Naive thymus-derived CD4-positive, alpha-beta T cell (primary cell): ENCODE results near the gene EML6. TPM values are rescaled to one million over a fixed set of nuclear protein-coding genes. Genes with fewer than 3 reads are reported as not detected.

Experiments used
- ATAC-seq: fragments of 150-1000 bp; cut with Tn5 transposase; 2 replicates; pipeline ENCODE4 v1.10.0; 2021; ENCODE audit warnings: mild to moderate bottlenecking, moderate library complexity
- CTCF ChIA-PET: fragments of 350-600 bp; sonication (Branson Sonifier 250); formaldehyde crosslinking; loops from one replicate; lab custom pipeline; 2021; ENCODE audit warnings: antibody characterized with exemption; lab: Charles Lee
- POLR2A ChIA-PET: fragments of 350-600 bp; sonication (Branson Sonifier 250); formaldehyde crosslinking; loops from one replicate; lab custom pipeline; 2021; ENCODE audit warnings: antibody characterized with exemption, inconsistent platforms; lab: Charles Lee
- DNase-seq, 9 donors: peaks; one replicate each; pipeline versions ENCODE4 v3.0.0 to v3.0.0-alpha.2; 2020 to 2022; ENCODE audit warnings: mixed read lengths in 1 of 9
- H3K27ac ChIP-seq: one replicate; pipeline ENCODE4 v1.7.0; 2013; ENCODE audit warnings: mild to moderate bottlenecking, low read depth, low read length, moderate library complexity
- H3K27me3 ChIP-seq, 2 donors: one replicate each; pipeline ENCODE4 v1.7.0; 2013; ENCODE audit warnings: low read length in 2 of 2, mild to moderate bottlenecking in 2 of 2, moderate library complexity in 2 of 2; ENCODE audit not compliant: control insufficient read depth in 2 of 2, insufficient read depth in 2 of 2
- H3K36me3 ChIP-seq, 3 experiments: 1 replicate in 2 of 3; 2 replicates in 1 of 3; pipeline ENCODE4 v1.7.0; 2013; ENCODE audit warnings: low read length in 3 of 3, mild to moderate bottlenecking in 3 of 3, moderate library complexity in 1 of 3; ENCODE audit not compliant: insufficient read depth in 3 of 3, control insufficient read depth in 2 of 3
- H3K4me1 ChIP-seq, 2 donors: one replicate each; pipeline ENCODE4 v1.7.0; 2013; ENCODE audit warnings: low read length in 2 of 2, mild to moderate bottlenecking in 2 of 2, moderate library complexity in 1 of 2; ENCODE audit not compliant: control insufficient read depth in 2 of 2, insufficient read depth in 2 of 2
- H3K4me3 ChIP-seq: 2 replicates; pipeline ENCODE4 v1.7.0; 2013; ENCODE audit warnings: mild to moderate bottlenecking, low read length
- H3K9me3 ChIP-seq, 3 experiments: 1 replicate in 2 of 3; 2 replicates in 1 of 3; pipeline ENCODE4 v1.7.0; 2013; ENCODE audit warnings: low read length in 3 of 3; ENCODE audit not compliant: control insufficient read depth in 2 of 3
- H3K27ac Mint-ChIP-seq, 9 donors: one replicate each; pipeline ENCODE4 v1.8.0; 2020 to 2022; ENCODE audit warnings: mixed read lengths in 9 of 9, mild to moderate bottlenecking in 8 of 9, moderate library complexity in 5 of 9, inconsistent platforms in 2 of 9
- H3K27me3 Mint-ChIP-seq, 5 donors: one replicate each; pipeline ENCODE4 v1.8.0; 2021 to 2022; ENCODE audit warnings: mixed read lengths in 5 of 5, mild to moderate bottlenecking in 1 of 5
- H3K36me3 Mint-ChIP-seq, 5 donors: one replicate each; pipeline ENCODE4 v1.8.0; 2020 to 2022; ENCODE audit warnings: mixed read lengths in 5 of 5, mild to moderate bottlenecking in 3 of 5, inconsistent platforms in 1 of 5
- H3K4me1 Mint-ChIP-seq, 7 donors: one replicate each; pipeline ENCODE4 v1.8.0; 2020 to 2022; ENCODE audit warnings: mixed read lengths in 7 of 7, mild to moderate bottlenecking in 3 of 7, inconsistent platforms in 1 of 7
- H3K4me3 Mint-ChIP-seq, 10 donors: one replicate each; pipeline ENCODE4 v1.8.0; 2020 to 2022; ENCODE audit warnings: mild to moderate bottlenecking in 10 of 10, mixed read lengths in 10 of 10, moderate library complexity in 6 of 10, inconsistent platforms in 2 of 10
- H3K9me3 Mint-ChIP-seq, 11 donors: one replicate each; pipeline ENCODE4 v1.8.0; 2020 to 2022; ENCODE audit warnings: mixed read lengths in 11 of 11, mild to moderate bottlenecking in 4 of 11, inconsistent platforms in 1 of 11, moderate library complexity in 1 of 11
- intact Hi-C, 2 donors: fragments of 100-400 bp; cut with micrococcal nuclease; formaldehyde crosslinking; loops; one replicate each; pipeline ENCODE4 v1.15.1; 2023
- polyA plus RNA-seq, 2 donors: library from polyadenylated mRNA; unstranded; fragments of 300-500 nt; fragmentation: Illumina TruSeq; gene quantifications; one replicate each; pipeline ENCODE4 v1.2.3, GENCODE V29; 2021
- total RNA-seq, 6 experiments: library from RNA in 5 of 6; stranded (reverse) in 5 of 6; gene quantifications; 1 replicate in 5 of 6; 2 replicates in 1 of 6; pipeline ENCODE4 v1.2.3 and lab custom pipeline; 2021 to 2026

Gene EML6
- total and polyA plus RNA-seq, 7 experiments from 2014 or later, result 0.32 to 2.5 (median 1.5) TPM; not detected in 2

DNA sequence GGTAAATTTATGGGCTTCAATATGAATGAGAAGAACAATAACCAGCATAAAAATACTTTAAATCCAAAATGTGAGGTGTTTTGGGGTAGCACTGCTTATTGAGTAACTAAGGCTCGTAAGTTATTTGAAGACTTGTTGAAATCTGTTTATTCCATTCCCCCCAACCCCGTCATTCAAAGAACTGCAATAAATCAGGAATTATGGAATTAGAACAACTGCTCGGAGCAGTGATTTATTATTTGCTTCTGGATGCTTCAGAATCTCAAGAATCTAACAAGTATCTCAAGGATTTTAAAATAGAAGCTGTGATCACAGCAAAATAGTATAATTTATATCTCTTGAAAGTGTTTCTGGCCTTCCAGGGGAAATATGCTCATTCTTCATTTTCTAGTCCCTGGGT lies 86.8 kb downstream of the EML6 start:
- Histone ChIP-seq H3K4me1 (no peaks in the 10 kb centered on the region), H3K27me3 (no peaks in the 10 kb centered on the region), H3K9me3 (no peaks in the 10 kb centered on the region), H3K36me3 (no peaks in the 10 kb centered on the region), H3K27ac (no peak overlapping the region), H3K4me3 (no peak overlapping the region)
- ChIA-PET POLR2A (no interaction called here), CTCF (no interaction called here)
- no peak overlapping the region for H3K27ac Mint-ChIP-seq
- ATAC-seq (no peak), DNase-seq (no peak)
- intact Hi-C loops, result no loop called here
- H3K36me3 Mint-ChIP-seq, result peaks cover 0 to 4% (median 0%) of the 10 kb centered on the region in 5 donors
- peaks cover 10 to 27% (median 14%) of the 10 kb centered on the region in 5 donors for H3K27me3 Mint-ChIP-seq
- H3K4me1 Mint-ChIP-seq, result no peaks in the 10 kb centered on the region
- H3K4me3 Mint-ChIP-seq, result no peak overlapping the region
- H3K9me3 Mint-ChIP-seq, result peaks cover 0 to 9% (median 5%) of the 10 kb centered on the region in 11 donors

DNA sequence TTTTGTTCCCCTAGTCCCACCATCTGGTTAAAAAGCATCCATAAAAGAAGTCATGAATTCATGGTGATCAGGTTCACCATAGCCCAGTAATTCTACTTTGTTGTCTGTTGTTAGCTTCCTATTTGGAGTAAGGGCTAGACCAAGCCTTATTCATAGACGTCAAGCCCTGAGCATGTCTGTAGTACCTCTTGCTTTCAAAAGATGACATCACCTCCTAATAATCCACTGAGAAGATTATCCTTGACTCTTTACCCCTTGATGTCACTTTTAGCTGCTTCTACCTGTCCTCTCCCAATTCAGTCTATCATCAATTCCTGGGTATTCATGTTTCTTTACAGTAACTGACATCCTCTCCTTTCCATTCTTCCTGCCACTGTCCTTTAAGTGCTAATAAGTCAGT lies 90.1 kb downstream of the EML6 start:
- intact Hi-C loops, result no loop called here
- Histone ChIP-seq H3K27me3 (no peaks in the 10 kb centered on the region), H3K4me1 (no peaks in the 10 kb centered on the region), H3K9me3 (no peaks in the 10 kb centered on the region), H3K27ac (no peak overlapping the region), H3K36me3 (no peaks in the 10 kb centered on the region), H3K4me3 (no peak overlapping the region)
- H3K4me1 Mint-ChIP-seq, result no peaks in the 10 kb centered on the region
- no peak overlapping the region for H3K27ac Mint-ChIP-seq
- peaks cover 10 to 21% (median 14%) of the 10 kb centered on the region in 5 donors for H3K27me3 Mint-ChIP-seq
- ChIA-PET POLR2A (no interaction called here), CTCF (no interaction called here)
- peaks cover 0 to 4% (median 0%) of the 10 kb centered on the region in 5 donors for H3K36me3 Mint-ChIP-seq
- H3K4me3 Mint-ChIP-seq, result no peak overlapping the region
- DNase-seq (no peak), ATAC-seq (no peak)
- H3K9me3 Mint-ChIP-seq, result peaks cover 0 to 4% (median 0%) of the 10 kb centered on the region in 11 donors

- H3K4me1 Mint-ChIP-seq, result no peaks in the 10 kb centered on the region
- no peak for ATAC-seq
- H3K4me3 Mint-ChIP-seq, result no peak overlapping the region
- H3K27ac Mint-ChIP-seq, result no peak overlapping the region
- CTCF ChIA-PET, result no interaction called here
- intact Hi-C loops, result no loop called here
- H3K36me3 ChIP-seq, result no peaks in the 10 kb centered on the region
- peaks cover 0 to 4% (median 0%) of the 10 kb centered on the region in 5 donors for H3K36me3 Mint-ChIP-seq
- no peak overlapping the region for H3K4me3 ChIP-seq
- H3K27ac ChIP-seq, result no peak overlapping the region
- POLR2A ChIA-PET, result interaction anchor here (0.5 to 0.9 kb wide), 2 partner anchors 13 to 17 kb away, joined by 3 to 4 read pairs; no protein-coding TSS in a partner anchor
- DNase-seq, result no peak
- no peaks in the 10 kb centered on the region for H3K4me1 ChIP-seq
- peaks cover 10 to 20% (median 14%) of the 10 kb centered on the region in 5 donors for H3K27me3 Mint-ChIP-seq
- no peaks in the 10 kb centered on the region for H3K9me3 ChIP-seq
- H3K9me3 Mint-ChIP-seq, result peaks cover 0 to 4% (median 0%) of the 10 kb centered on the region in 11 donors
- H3K27me3 ChIP-seq, result no peaks in the 10 kb centered on the region
Measured at GRCh38 chr2:54814389-54815147, 91.1 kb downstream of the EML6 start.

GRCh38 chr2:54815148-54815539 lies 91.7 kb downstream of the EML6 start:
- intact Hi-C loops, result no loop called here
- no peak overlapping the region for H3K4me3 ChIP-seq
- H3K36me3 ChIP-seq, result no peaks in the 10 kb centered on the region
- H3K4me1 Mint-ChIP-seq, result no peaks in the 10 kb centered on the region
- ChIA-PET POLR2A (interaction anchor here (0.9 kb wide), 1 partner anchor 18 kb away, joined by 4 read pairs; no protein-coding TSS in a partner anchor), CTCF (no interaction called here)
- no peak overlapping the region for H3K4me3 Mint-ChIP-seq
- no peak overlapping the region for H3K27ac ChIP-seq
- no peak for ATAC-seq
- no peaks in the 10 kb centered on the region for H3K9me3 ChIP-seq
- DNase-seq, result no peak
- peaks cover 8 to 17% (median 10%) of the 10 kb centered on the region in 5 donors for H3K27me3 Mint-ChIP-seq
- H3K27me3 ChIP-seq, result no peaks in the 10 kb centered on the region
- H3K9me3 Mint-ChIP-seq, result peaks cover 0 to 4% (median 0%) of the 10 kb centered on the region in 11 donors
- H3K36me3 Mint-ChIP-seq, result peaks cover 0 to 4% (median 0%) of the 10 kb centered on the region in 5 donors
- H3K4me1 ChIP-seq, result no peaks in the 10 kb centered on the region
- H3K27ac Mint-ChIP-seq, result no peak overlapping the region

DNA sequence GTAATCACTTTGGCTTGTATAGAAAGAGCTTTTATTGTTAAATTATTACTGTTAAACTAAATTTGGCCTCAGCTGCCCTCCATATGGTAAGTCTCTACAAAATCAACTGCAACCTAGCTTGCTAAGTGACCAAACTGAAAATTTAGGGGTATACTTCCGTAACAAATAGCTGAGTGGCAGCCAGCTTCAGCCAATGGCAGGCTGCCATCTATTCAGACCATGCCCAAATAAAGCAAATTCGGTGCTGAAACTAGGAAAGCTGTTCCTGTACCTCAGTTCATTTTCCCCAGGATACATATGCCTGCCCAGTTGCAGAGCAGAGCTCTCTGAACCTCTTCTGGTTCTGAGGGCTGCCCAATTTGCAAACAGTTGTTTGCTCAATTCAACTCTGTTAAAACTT lies 94.8 kb downstream of the EML6 start:
- ChIA-PET POLR2A (no interaction called here), CTCF (interaction anchor here (1.2 kb wide), 1 partner anchor 20 kb away, joined by 3 read pairs; no protein-coding TSS in a partner anchor)
- no peak overlapping the region for H3K27ac Mint-ChIP-seq
- H3K36me3 ChIP-seq, result no peaks in the 10 kb centered on the region
- no peaks in the 10 kb centered on the region for H3K4me1 Mint-ChIP-seq
- ATAC-seq, result no peak
- no peak overlapping the region for H3K4me3 ChIP-seq
- no peaks in the 10 kb centered on the region for H3K9me3 ChIP-seq
- DNase-seq, result no peak
- no peaks in the 10 kb centered on the region for H3K4me1 ChIP-seq
- no peak overlapping the region for H3K4me3 Mint-ChIP-seq
- H3K9me3 Mint-ChIP-seq, result no peaks in the 10 kb centered on the region
- H3K27ac ChIP-seq, result no peak overlapping the region
- peaks cover 0 to 30% (median 13%) of the 10 kb centered on the region in 5 donors for H3K27me3 Mint-ChIP-seq
- no peaks in the 10 kb centered on the region for H3K36me3 Mint-ChIP-seq
- intact Hi-C loops, result no loop called here
- H3K27me3 ChIP-seq, result no peaks in the 10 kb centered on the region

DNA sequence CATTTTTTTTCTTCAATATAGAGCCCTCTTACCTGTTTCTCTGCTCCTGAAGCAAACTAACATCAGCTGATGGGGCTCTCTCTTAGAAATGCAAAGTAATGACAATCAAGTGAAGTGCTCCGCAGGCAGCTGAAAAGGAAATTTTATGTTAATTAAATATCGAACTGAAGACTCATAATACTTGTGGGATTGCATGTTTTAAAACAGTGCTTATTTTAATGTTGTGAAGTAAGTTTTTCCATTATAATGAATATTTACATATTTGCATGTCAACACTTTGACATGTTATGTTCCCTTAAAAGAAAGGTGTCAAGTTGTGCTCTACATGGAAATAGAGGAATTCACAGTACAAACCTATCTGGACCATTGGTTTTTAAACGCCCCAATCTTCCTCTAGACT lies 97.1 kb downstream of the EML6 start:
- H3K4me3 Mint-ChIP-seq, result no peak overlapping the region
- no peak overlapping the region for H3K4me3 ChIP-seq
- CTCF ChIA-PET, result no interaction called here
- intact Hi-C loops, result no loop called here
- no peaks in the 10 kb centered on the region for H3K36me3 Mint-ChIP-seq
- H3K27ac Mint-ChIP-seq, result no peak overlapping the region
- peaks cover 0 to 42% (median 13%) of the 10 kb centered on the region in 5 donors for H3K27me3 Mint-ChIP-seq
- no peaks in the 10 kb centered on the region for H3K9me3 Mint-ChIP-seq
- no peaks in the 10 kb centered on the region for H3K4me1 ChIP-seq
- H3K27me3 ChIP-seq, result no peaks in the 10 kb centered on the region
- no peaks in the 10 kb centered on the region for H3K9me3 ChIP-seq
- H3K4me1 Mint-ChIP-seq, result no peaks in the 10 kb centered on the region
- no peak for DNase-seq
- ATAC-seq, result no peak
- H3K36me3 ChIP-seq, result no peaks in the 10 kb centered on the region
- POLR2A ChIA-PET, result no interaction called here
- H3K27ac ChIP-seq, result no peak overlapping the region

- Mint-ChIP-seq H3K9me3 (no peaks in the 10 kb centered on the region), H3K36me3 (no peaks in the 10 kb centered on the region), H3K4me3 (no peak overlapping the region), H3K27me3 (peaks cover 0 to 55% (median 13%) of the 10 kb centered on the region in 5 donors), H3K4me1 (no peaks in the 10 kb centered on the region), H3K27ac (no peak overlapping the region)
- ChIA-PET CTCF (no interaction called here), POLR2A (no interaction called here)
- DNase-seq (no peak), ATAC-seq (no peak)
- no peaks in the 10 kb centered on the region for H3K36me3 ChIP-seq
- no peaks in the 10 kb centered on the region for H3K27me3 ChIP-seq
- no peak overlapping the region for H3K27ac ChIP-seq
- H3K4me3 ChIP-seq, result no peak overlapping the region
- H3K4me1 ChIP-seq, result no peaks in the 10 kb centered on the region
- no peaks in the 10 kb centered on the region for H3K9me3 ChIP-seq
- intact Hi-C loops, result no loop called here
Measured at GRCh38 chr2:54824567-54824966, 101.1 kb downstream of the EML6 start.
